A673 (cell line): ENCODE results near the gene DDR2.

Source experiments
- CTCF ChIP-seq: fragments of 300-800, 200-600 bp; sonication (generic); conservative IDR thresholded peaks from 2 replicates; pipeline ENCODE4 v1.5.1; 2017; ENCODE audit warnings: low read depth, mild to moderate bottlenecking, antibody characterized with exemption, low read length, moderate library complexity, mixed read lengths
- EZH2 ChIP-seq: fragments of 200-600 bp; sonication (generic); IDR thresholded peaks from 2 replicates; pipeline ENCODE4 v1.6.1; 2017; ENCODE audit warnings: borderline replicate concordance, low read depth, mild to moderate bottlenecking, mixed read lengths, antibody characterized with exemption, low read length; ENCODE audit not compliant: poor library complexity, severe bottlenecking

GRCh38 chr1:162772571-162773154 lies 140.4 kb downstream of the DDR2 start:
- no peak for TF ChIP-seq CTCF
- TF ChIP-seq EZH2 = no peak
